ENCODE data around the gene WNT3A.

Gene WNT3A

GRCh38 chr1:228048659-228049298 lies 42.0 kb downstream of the WNT3A start:
- no peak for DNase-seq (ENCODE audit: low read depth, low spot score)

- no peak for DNase-seq (ENCODE audit: low read depth, low spot score)
These were observed 43.9 kb downstream of the WNT3A start for GRCh38 chr1:228050571-228051231.

GRCh38 chr1:228058172-228058948 lies 51.6 kb downstream of the WNT3A start:
- DNase-seq (ENCODE audit: low read depth, low spot score): no peak

- DNase-seq (ENCODE audit: low read depth, low spot score): no peak
These were observed 52.3 kb downstream of the WNT3A start for GRCh38 chr1:228058949-228059633.

GRCh38 chr1:228059634-228060457 lies 53.0 kb downstream of the WNT3A start:
- DNase-seq (ENCODE audit: low read depth, low spot score): no peak

GRCh38 chr1:228060458-228061190 lies 53.8 kb downstream of the WNT3A start:
- DNase-seq (ENCODE audit: low read depth, low spot score): no peak

GRCh38 chr1:228061411-228062084 lies 54.8 kb downstream of the WNT3A start:
- no peak for DNase-seq (ENCODE audit: low read depth, low spot score)

- DNase-seq (ENCODE audit: low read depth, low spot score): no peak
These were observed 55.4 kb downstream of the WNT3A start for GRCh38 chr1:228062085-228062791.

- DNase-seq (ENCODE audit: low read depth, low spot score): no peak
These were observed 56.0 kb downstream of the WNT3A start for GRCh38 chr1:228062812-228063211.

GRCh38 chr1:228063251-228064191 lies 56.7 kb downstream of the WNT3A start:
- DNase-seq (ENCODE audit: low read depth, low spot score): no peak

- DNase-seq (ENCODE audit: low read depth, low spot score): no peak
These were observed 57.5 kb downstream of the WNT3A start for GRCh38 chr1:228064296-228064695.

GRCh38 chr1:228064741-228065542 lies 58.1 kb downstream of the WNT3A start:
- no peak for DNase-seq (ENCODE audit: low read depth, low spot score)

GRCh38 chr1:228065543-228066347 lies 58.9 kb downstream of the WNT3A start:
- no peak for DNase-seq (ENCODE audit: low read depth, low spot score)

- no peak for DNase-seq (ENCODE audit: low read depth, low spot score)
These were observed 59.6 kb downstream of the WNT3A start for GRCh38 chr1:228066416-228066815.

- DNase-seq (ENCODE audit: low read depth, low spot score): no peak
These were observed 60.3 kb downstream of the WNT3A start for GRCh38 chr1:228066891-228067654.

- DNase-seq (ENCODE audit: low read depth, low spot score): no peak
These were observed 61.6 kb downstream of the WNT3A start for GRCh38 chr1:228068359-228068758.

Data from activated naive CD8-positive, alpha-beta T cell treated with anti-CD3 and anti-CD28 coated beads, Interleukin-2, amount 50 U/mL, for 16 hours (primary cell).